ENCODE results near the gene FILIP1. TPM values are rescaled to one million over a fixed set of nuclear protein-coding genes. Genes with fewer than 3 reads are reported as not detected.

Gene FILIP1
- total RNA-seq, 2 experiments from 2014 or later: not detected

DNA sequence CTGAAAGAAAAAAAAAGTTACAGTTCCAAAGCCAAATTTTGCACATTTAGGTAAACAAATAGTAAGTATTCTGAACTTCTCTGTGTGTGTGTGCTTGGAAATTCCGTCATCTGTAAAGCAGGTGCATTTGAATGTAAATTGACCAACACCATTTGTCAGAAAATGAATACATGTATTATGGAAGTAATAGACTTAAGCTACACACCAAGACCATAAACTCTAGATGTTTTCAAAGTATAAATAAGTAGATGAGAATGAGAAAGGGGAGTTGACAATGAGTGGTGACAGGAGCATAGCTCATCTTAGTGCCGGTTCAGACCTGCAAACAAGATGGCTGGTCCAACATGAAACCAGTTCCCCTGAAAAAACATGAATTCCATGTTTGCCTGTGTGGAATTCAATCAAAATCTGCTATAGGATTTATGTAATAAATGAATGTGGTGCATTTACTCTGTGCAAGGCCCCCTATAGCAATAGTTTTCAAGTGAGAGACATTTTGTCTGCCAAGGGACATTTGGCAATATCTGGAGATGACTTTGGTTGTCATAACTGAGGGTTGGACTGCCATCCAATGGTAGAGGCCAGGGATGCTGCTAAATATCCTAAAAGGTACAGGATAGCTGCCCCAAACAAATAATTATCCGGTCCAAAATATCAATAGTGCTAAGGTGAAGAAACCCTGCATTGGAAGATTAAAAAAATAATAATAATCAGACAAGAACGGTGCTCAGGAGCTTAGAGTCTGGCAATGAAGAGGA lies 11.0 kb upstream of the FILIP1 start:
- TF ChIP-seq EZH2phosphoT487 (IDR thresholded peaks at IDR 0.05; ENCODE audit: borderline replicate concordance, low read depth, low read length): no peak
- TF ChIP-seq CTCF (conservative IDR thresholded peaks at IDR 0.05; ENCODE audit: low read length): no peak
- Histone ChIP-seq H4K20me1 (ENCODE audit: insufficient read depth, low read length) (no peaks in the 10 kb centered on the region), H2AFZ (ENCODE audit: low read length) (no peak overlapping the region), H3K79me2 (ENCODE audit: insufficient read depth, low read depth, low read length) (no peaks in the 10 kb centered on the region), H3K9me2 (ENCODE audit: insufficient read depth, low read length) (no peaks in the 10 kb centered on the region), H3K4me3 (ENCODE audit: low read depth, low read length, poor library complexity, severe bottlenecking) (no peak overlapping the region), H3K9me3 (ENCODE audit: low read length) (no peaks in the 10 kb centered on the region), H3K4me1 (ENCODE audit: insufficient read depth, low read length, poor library complexity, severe bottlenecking) (no peaks in the 10 kb centered on the region), H3K4me2 (ENCODE audit: low read length) (no peak overlapping the region), H3K27ac (ENCODE audit: low read depth, low read length, poor library complexity, severe bottlenecking) (no peak overlapping the region), H3K36me3 (ENCODE audit: insufficient read depth, low read length) (no peaks in the 10 kb centered on the region)
- POLR2A ChIA-PET: no interaction called here
- CTCF ChIA-PET (ENCODE audit: unreplicated experiment): no interaction called here
- BruUV-seq (replicated peaks): no TSS peak
- intact Hi-C loops (cut with micrococcal nuclease; ENCODE audit: unreplicated experiment): no loop called here
- no peak for DNase-seq (ENCODE audit: low spot score)

- POLR2A ChIA-PET: interaction anchor here (0.5 to 0.9 kb wide), 2 partner anchors 20 to 209 kb away, joined by 3 read pairs; no protein-coding TSS in a partner anchor
- Histone ChIP-seq H3K4me2 (ENCODE audit: low read length) (no peak overlapping the region), H3K9me2 (ENCODE audit: insufficient read depth, low read length) (no peaks in the 10 kb centered on the region), H3K4me1 (ENCODE audit: insufficient read depth, low read length, poor library complexity, severe bottlenecking) (no peaks in the 10 kb centered on the region), H3K36me3 (ENCODE audit: insufficient read depth, low read length) (no peaks in the 10 kb centered on the region), H2AFZ (ENCODE audit: low read length) (no peak overlapping the region), H4K20me1 (ENCODE audit: insufficient read depth, low read length) (no peaks in the 10 kb centered on the region), H3K4me3 (ENCODE audit: low read depth, low read length, poor library complexity, severe bottlenecking) (no peak overlapping the region), H3K27ac (ENCODE audit: low read depth, low read length, poor library complexity, severe bottlenecking) (no peak overlapping the region), H3K9me3 (ENCODE audit: low read length) (no peaks in the 10 kb centered on the region), H3K79me2 (ENCODE audit: insufficient read depth, low read depth, low read length) (no peaks in the 10 kb centered on the region)
- intact Hi-C loops (cut with micrococcal nuclease; ENCODE audit: unreplicated experiment): no loop called here
- BruUV-seq (replicated peaks): no TSS peak
- TF ChIP-seq EZH2phosphoT487 (IDR thresholded peaks at IDR 0.05; ENCODE audit: borderline replicate concordance, low read depth, low read length) (no peak), CTCF (conservative IDR thresholded peaks at IDR 0.05; ENCODE audit: low read length) (no peak)
- no peak for DNase-seq (ENCODE audit: low spot score)
- CTCF ChIA-PET (ENCODE audit: unreplicated experiment): no interaction called here
Measured at GRCh38 chr6:75503291-75503690, 9.7 kb upstream of the FILIP1 start.

DNA sequence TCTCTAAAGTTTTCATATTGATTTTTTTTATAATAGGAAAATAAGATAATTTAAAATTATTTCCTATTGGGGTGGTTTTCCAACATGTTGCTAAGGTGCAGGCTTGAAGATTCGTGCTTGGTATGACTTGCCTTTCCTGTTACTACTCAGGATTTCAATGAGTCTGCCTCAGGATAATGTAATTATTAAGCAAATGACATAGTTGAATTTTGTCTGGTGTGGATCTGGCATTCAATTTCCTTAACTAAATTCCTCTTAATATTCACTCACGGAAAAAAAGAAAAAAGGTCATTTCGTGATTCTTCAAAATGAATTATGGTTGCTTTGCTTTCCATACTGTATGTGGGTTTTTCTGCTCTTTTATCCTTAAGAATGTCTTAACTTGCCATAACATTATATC lies 9.3 kb upstream of the FILIP1 start:
- no peak for DNase-seq (ENCODE audit: low spot score)
- BruUV-seq (replicated peaks): no TSS peak
- Histone ChIP-seq H3K4me2 (ENCODE audit: low read length) (no peak overlapping the region), H3K79me2 (ENCODE audit: insufficient read depth, low read depth, low read length) (no peaks in the 10 kb centered on the region), H3K36me3 (ENCODE audit: insufficient read depth, low read length) (no peaks in the 10 kb centered on the region), H3K4me3 (ENCODE audit: low read depth, low read length, poor library complexity, severe bottlenecking) (no peak overlapping the region), H3K4me1 (ENCODE audit: insufficient read depth, low read length, poor library complexity, severe bottlenecking) (no peaks in the 10 kb centered on the region), H3K9me2 (ENCODE audit: insufficient read depth, low read length) (no peaks in the 10 kb centered on the region), H4K20me1 (ENCODE audit: insufficient read depth, low read length) (no peaks in the 10 kb centered on the region), H3K27ac (ENCODE audit: low read depth, low read length, poor library complexity, severe bottlenecking) (no peak overlapping the region), H3K9me3 (ENCODE audit: low read length) (no peaks in the 10 kb centered on the region), H2AFZ (ENCODE audit: low read length) (no peak overlapping the region)
- ChIA-PET CTCF (ENCODE audit: unreplicated experiment) (no interaction called here), POLR2A (interaction anchor here (0.5 kb wide), 1 partner anchor 209 kb away, joined by 3 read pairs; no protein-coding TSS in a partner anchor)
- TF ChIP-seq EZH2phosphoT487 (IDR thresholded peaks at IDR 0.05; ENCODE audit: borderline replicate concordance, low read depth, low read length): no peak
- TF ChIP-seq CTCF (conservative IDR thresholded peaks at IDR 0.05; ENCODE audit: low read length): no peak
- intact Hi-C loops (cut with micrococcal nuclease; ENCODE audit: unreplicated experiment): no loop called here

Measured in OCI-LY7 (cell line).